ENCODE data around the gene ITPK1. TPM values are rescaled to one million over a fixed set of nuclear protein-coding genes. Genes with fewer than 3 reads are reported as not detected.

The ITPK1 gene
- total RNA-seq, 4 donors from 2014 or later: 32.6 to 94.9 (median 54.6) TPM

- no peak for DNase-seq (ENCODE audit: low spot score)
- TF ChIP-seq, protein P1, sequence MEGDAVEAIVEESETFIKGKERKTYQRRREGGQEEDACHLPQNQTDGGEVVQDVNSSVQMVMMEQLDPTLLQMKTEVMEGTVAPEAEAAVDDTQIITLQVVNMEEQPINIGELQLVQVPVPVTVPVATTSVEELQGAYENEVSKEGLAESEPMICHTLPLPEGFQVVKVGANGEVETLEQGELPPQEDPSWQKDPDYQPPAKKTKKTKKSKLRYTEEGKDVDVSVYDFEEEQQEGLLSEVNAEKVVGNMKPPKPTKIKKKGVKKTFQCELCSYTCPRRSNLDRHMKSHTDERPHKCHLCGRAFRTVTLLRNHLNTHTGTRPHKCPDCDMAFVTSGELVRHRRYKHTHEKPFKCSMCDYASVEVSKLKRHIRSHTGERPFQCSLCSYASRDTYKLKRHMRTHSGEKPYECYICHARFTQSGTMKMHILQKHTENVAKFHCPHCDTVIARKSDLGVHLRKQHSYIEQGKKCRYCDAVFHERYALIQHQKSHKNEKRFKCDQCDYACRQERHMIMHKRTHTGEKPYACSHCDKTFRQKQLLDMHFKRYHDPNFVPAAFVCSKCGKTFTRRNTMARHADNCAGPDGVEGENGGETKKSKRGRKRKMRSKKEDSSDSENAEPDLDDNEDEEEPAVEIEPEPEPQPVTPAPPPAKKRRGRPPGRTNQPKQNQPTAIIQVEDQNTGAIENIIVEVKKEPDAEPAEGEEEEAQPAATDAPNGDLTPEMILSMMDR (IDR thresholded peaks at IDR 0.05): no peak
- ATAC-seq (ENCODE audit: low FRiP score): no peak
Observed at GRCh38 chr14:93073910-93074769, 41.6 kb downstream of the ITPK1 start.

DNA sequence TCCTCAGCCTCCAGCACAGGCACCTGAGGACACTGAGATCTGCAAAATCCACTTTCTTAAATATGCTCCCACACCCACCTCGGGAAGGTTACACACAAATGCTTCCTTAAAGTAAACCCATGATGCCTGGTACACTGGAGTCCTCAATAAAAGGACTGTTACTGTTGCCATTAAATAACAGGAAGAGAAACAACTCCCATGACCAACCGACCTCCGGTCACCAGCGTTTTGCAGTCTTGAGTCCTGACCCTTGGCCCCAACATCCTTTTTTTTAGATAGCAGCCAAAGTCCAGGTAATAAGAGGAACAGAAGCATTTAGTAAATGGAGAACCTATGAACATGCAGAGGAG, 42.4 kb downstream of the ITPK1 start:
- DNase-seq (ENCODE audit: low spot score) (no peak), ATAC-seq (ENCODE audit: low FRiP score) (no peak)
- TF ChIP-seq, protein P1 (IDR thresholded peaks at IDR 0.05): no peak

- DNase-seq (ENCODE audit: low spot score) (no peak), ATAC-seq (ENCODE audit: low FRiP score) (no peak)
- TF ChIP-seq, protein P1 (IDR thresholded peaks at IDR 0.05): no peak
Observed at GRCh38 chr14:93072659-93073357, 42.9 kb downstream of the ITPK1 start.

DNA sequence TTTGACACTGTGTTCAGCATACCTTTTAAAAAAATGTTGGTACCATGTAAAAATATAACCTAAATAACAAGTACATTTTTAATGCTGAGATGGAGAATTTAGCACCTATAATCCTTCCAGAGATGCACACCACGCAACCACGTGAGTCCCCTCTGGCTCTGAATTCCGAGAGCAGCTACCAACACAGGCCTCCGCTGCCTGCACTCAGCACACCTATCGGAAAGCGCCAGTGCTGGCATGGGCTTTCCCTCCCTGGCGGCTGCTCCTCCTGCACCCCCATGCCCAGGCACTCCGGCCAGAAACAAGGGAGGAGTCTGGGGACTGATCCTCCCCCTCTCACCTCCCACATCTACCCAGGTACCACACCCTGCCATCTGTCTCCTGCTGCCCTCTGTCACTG, 47.0 kb downstream of the ITPK1 start:
- no peak for DNase-seq (ENCODE audit: low spot score)
- TF ChIP-seq, protein P1 (IDR thresholded peaks at IDR 0.05): no peak
- no peak for ATAC-seq (ENCODE audit: low FRiP score)

- TF ChIP-seq, protein P1 (IDR thresholded peaks at IDR 0.05): no peak
- ATAC-seq (ENCODE audit: low FRiP score) (no peak), DNase-seq (ENCODE audit: low spot score) (no peak)
Observed at GRCh38 chr14:93067088-93067487, 48.6 kb downstream of the ITPK1 start.

DNA sequence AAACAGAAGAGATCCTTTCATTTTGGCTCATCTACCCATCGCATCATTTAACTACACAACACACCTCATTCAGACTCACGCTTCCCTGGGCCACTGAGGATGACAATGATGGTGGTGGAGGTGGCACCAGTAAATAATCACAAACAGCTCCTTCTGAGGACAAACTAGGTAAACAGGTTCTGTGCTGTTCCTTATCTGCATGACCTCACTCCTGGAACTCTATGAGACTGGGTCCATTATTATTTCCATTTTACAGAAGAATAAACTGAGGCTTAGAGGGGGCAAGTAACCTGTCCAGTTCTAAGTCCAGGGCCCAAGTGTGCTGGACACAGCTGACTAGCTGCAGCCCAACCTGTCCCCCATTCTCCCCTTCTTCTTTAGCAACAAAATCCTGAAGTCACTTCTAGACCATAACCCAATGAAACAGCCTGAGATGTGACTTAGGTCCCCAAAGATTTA, 50.4 kb downstream of the ITPK1 start:
- TF ChIP-seq, protein P1 (IDR thresholded peaks at IDR 0.05): no peak
- ATAC-seq (ENCODE audit: low FRiP score) (no peak), DNase-seq (ENCODE audit: low spot score) (no peak)
